ENCODE data around the gene GTPBP1.

GRCh38 chr22:38759005-38759404 is 53.3 kb downstream of the GTPBP1 start:
- TF ChIP-seq CTCF (IDR thresholded peaks at IDR 0.05 in 4 of 5, conservative IDR thresholded peaks at IDR 0.05 in 1 of 5) = no peak
- TF ChIP-seq POLR2A (IDR thresholded peaks at IDR 0.05) = no peak

All from gastrocnemius medialis (tissue), 4 donors.